Sigmoid colon (tissue), 4 donors: ENCODE measurements around the gene PACS2.

Experiments used
- CTCF ChIP-seq, 4 experiments: fragments of 450-650 bp in 3 of 4; fragments of 200-600 bp in 1 of 4; IDR thresholded peaks; one replicate each; pipeline ENCODE4 v1.5.1; 2016 to 2019; ENCODE audit warnings: antibody characterized with exemption in 4 of 4, mild to moderate bottlenecking in 3 of 4, moderate library complexity in 2 of 4
- EP300 ChIP-seq, 4 donors: sonication (generic); formaldehyde crosslinking; IDR thresholded peaks; one replicate each; pipeline ENCODE4 v1.6.1; 2017; ENCODE audit warnings: antibody characterized with exemption in 4 of 4
- POLR2A ChIP-seq, 2 donors: fragments of 450-650 bp; IDR thresholded peaks; one replicate each; pipeline ENCODE4 v1.6.1; 2016; ENCODE audit warnings: antibody characterized with exemption in 2 of 2, mild to moderate bottlenecking in 2 of 2, moderate library complexity in 2 of 2
- POLR2AphosphoS5 ChIP-seq, 4 donors: sonication (generic); formaldehyde crosslinking; IDR thresholded peaks; one replicate each; pipeline ENCODE4 v1.6.1; 2017; ENCODE audit warnings: antibody characterized with exemption in 4 of 4

GRCh38 chr14:105411985-105412770, 97.6 kb downstream of the PACS2 start:
- no peak for TF ChIP-seq CTCF (IDR thresholded peaks at IDR 0.05)
- no peak for TF ChIP-seq EP300 (IDR thresholded peaks at IDR 0.05)
- no peak for TF ChIP-seq POLR2A (IDR thresholded peaks at IDR 0.05)
- no peak for TF ChIP-seq POLR2AphosphoS5 (IDR thresholded peaks at IDR 0.05)
